ENCODE data around the gene MED28.

MED28 gene

DNA sequence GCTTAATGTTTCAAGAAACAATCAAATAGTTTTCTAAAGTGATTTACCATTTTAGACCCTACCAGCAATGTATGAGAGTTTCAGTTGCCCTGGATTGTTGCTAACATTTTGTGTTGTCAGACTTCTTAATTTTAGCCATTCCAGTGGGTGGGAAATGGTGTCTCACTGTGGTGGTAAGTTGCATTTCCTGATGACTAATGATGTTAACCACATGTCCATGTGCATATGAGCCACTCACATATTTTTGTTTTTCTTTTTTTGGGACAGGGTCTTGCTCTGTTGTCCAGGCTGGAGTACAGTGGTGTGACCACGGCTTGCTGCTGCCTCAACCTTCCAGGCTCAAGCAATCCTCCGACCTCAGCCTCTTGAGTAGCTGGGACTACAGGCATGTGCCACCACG lies 48.3 kb downstream of the MED28 start:
- FAIRE-seq (no peak), DNase-seq (ENCODE audit: insufficient read length, low spot score) (no peak)

- FAIRE-seq: peak; percentile 92
- peak; percentile 40 for DNase-seq (ENCODE audit: insufficient read length, low spot score)
Observed at GRCh38 chr4:17664755-17665154, 50.3 kb downstream of the MED28 start.

DNA sequence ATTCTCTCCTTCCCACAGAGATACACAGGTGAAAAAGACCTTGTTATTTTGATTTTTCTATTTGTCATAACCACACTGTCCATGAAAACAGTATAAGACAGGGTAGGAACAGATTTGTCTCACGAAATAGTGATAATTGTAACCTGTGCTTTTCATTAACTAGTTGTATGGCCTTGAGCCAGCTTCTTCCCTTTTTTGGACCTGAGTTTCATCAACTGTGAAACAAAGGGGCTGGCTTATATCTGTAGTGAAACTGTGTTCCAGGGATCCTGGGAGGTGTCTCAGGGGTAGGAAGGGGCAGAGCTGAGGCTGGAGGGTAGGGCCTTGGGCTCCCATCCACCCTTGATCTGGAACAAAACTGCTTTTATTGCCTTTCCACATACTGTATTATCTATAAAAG lies 50.9 kb downstream of the MED28 start:
- DNase-seq (ENCODE audit: insufficient read length, low spot score) (no peak), FAIRE-seq (peak; percentile 76)

DNA sequence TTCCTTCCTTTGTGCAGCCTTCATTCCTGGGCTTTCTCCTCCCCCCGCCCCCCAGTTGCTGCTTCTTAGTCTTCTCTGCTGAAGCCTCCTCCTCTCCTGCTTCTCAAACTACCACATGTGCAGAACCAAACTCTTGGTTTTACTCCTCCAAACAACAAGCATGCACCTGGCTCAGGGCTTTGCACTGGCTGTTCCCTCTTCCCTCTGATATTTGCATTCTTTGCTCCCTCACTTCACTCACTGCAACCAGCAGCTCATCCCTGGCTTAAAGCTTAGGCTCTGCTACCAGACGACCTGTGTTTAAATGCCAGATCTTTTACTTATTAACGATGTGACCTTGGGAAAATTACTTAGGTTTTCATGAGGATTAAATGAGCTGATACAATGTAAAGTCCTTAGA lies 51.4 kb downstream of the MED28 start:
- no peak for FAIRE-seq

DNA sequence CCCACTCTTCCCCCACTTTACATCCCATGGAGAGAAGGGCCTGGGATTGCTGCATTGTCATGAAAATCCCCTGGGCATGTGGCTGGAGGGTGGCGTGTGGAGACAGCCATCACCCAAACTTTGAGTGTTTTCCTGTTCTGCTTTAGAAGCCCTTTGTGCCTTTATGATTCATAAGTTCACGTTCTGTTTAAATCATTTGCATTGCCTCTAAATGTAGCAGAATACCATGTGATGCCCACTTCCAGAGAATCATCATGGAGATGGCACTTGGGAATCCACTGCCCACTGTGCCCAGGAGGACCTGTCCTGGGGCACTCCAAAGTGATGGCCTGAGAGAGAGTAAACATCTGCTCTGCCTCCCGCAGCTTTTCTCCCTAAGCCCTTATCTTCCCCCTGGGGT lies 52.8 kb downstream of the MED28 start:
- DNase-seq (ENCODE audit: insufficient read length, low spot score) (no peak), FAIRE-seq (no peak)

More for the DNA sequence above, 51.4 kb downstream of the MED28 start:
- DNase-seq (ENCODE audit: insufficient read length, low spot score): no peak

- DNase-seq (ENCODE audit: insufficient read length, low spot score) (no peak), FAIRE-seq (no peak)
Observed at GRCh38 chr4:17667653-17668201, 53.3 kb downstream of the MED28 start.

DNA sequence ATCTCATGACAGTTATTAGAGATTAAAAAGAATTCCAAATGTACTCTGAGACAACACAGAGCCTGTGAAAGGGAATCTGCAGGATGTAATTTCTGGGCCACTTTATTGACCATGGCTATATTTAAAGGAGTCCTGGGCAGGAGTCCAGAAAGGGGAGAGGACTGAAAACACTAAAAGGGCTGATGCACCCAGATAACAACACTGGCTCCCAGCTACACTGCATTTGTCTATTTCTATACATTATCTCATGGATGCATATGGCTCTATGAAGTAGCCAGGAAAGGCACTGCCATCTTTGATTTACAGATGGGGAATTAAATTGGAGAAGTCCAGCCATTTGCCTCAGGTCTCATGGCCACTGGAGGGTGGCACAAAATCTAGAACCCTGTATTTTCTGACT lies 56.0 kb downstream of the MED28 start:
- DNase-seq (ENCODE audit: insufficient read length, low spot score): no peak
- no peak for FAIRE-seq

GRCh38 chr4:17680559-17681280 lies 66.3 kb downstream of the MED28 start:
- FAIRE-seq (no peak), DNase-seq (ENCODE audit: insufficient read length, low spot score) (no peak)

DNA sequence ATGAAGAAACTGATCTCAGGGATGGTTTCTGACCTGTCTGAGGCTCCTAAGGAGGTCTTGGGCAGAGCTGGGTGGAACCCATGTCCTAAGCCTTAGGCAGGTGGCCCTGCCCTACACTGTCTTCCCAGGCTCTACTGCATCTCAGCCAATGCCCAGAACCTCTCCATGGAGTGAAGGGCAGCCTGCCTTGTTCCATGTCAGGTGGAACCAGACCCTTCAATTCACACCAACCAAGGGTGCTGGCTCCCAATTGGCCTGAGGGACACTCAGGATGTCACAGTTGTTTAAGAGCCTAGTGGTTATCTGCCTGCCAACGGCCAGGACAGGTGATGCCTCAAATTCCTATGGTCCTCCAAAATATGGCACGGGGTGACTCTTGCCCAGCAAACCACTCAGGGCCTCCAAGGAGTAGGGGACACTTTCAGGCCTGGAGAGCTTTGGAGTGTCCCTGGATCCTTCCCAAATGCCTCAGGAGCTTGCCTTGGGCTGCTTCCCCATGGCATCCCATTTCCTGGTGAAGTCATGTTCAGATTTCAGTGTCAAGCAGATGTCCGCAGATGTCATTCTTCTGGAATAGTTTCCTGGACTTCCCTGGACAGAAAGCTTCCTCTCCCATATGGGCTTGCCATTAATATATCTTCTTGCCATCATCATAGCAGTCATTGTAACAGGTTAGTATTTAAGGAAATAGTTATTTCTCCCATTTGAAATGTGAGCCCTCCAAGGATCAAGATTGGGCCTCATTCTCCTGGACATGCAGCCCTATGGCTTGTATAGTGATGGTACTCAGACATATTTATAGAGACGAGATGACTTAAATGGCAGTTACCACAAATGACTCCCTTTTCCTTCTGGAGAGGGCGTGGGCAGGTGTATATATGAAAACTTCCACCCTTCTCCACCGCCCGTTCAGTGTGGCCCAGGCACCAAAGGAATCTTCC lies 67.1 kb downstream of the MED28 start:
- FAIRE-seq: no peak

DNA sequence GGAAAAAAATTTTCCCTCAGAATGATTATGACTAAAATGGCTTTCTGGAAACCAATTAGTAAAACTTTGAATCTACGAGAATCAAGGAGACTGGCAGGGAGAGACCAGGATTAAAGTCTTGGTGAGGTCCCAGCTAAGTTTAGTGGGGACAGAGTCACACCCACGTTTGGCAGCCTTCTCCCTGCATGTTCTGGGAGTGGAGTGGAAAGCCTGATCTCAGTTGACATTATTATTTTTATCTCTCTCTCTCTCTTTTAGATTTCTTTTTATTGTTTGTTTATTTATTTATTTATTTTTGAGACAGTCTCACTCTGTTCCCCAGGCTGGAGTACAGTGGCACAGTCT lies 67.8 kb downstream of the MED28 start:
- DNase-seq (ENCODE audit: insufficient read length, low spot score) (no peak), FAIRE-seq (no peak)

More for the DNA sequence above, 67.1 kb downstream of the MED28 start:
- DNase-seq (ENCODE audit: insufficient read length, low spot score): no peak

Measured in GM19239 (cell line).